K562 (cell line): ENCODE data around the gene AGPAT2. TPM values are rescaled to one million over a fixed set of nuclear protein-coding genes. Genes with fewer than 3 reads are reported as not detected.

Experiments used
- ARNT ChIP-seq, 2 experiments: fragments of 450-650 bp; IDR thresholded peaks; 2 replicates each; pipeline ENCODE4 v1.6.1; 2016; ENCODE audit warnings: mild to moderate bottlenecking in 1 of 2
- ATF1 ChIP-seq, 2 experiments: fragments of 450-650 bp in 1 of 2; IDR thresholded peaks; 2 replicates each; pipeline ENCODE4 v1.6.1; 2016; ENCODE audit warnings: missing compliant biosample characterization in 1 of 2, missing genetic modification characterization in 1 of 2
- BCL6 ChIP-seq: fragments of 250-450 bp; sonication (Bioruptor Pico); IDR thresholded peaks from 2 replicates; pipeline ENCODE4 v1.4.0; 2020
- CAMTA2 ChIP-seq: fragments of 250-450 bp; sonication (Bioruptor Pico); conservative IDR thresholded peaks from 2 replicates; pipeline ENCODE4 v1.5.1; 2022
- ETV6 ChIP-seq, 3 experiments: fragments of 150-350 bp in 1 of 3; sonication (generic) in 1 of 3; formaldehyde crosslinking in 1 of 3; IDR thresholded peaks; 2 replicates each; pipeline versions ENCODE4 v1.6.1 to v1.8.0; 2014 to 2022; ENCODE audit warnings: borderline replicate concordance in 2 of 3, low read depth in 2 of 3, antibody characterized with exemption in 1 of 3, low read length in 1 of 3, mild to moderate bottlenecking in 1 of 3, missing genetic modification reagents in 1 of 3
- GABPB2 ChIP-seq: fragments of 250-450 bp; sonication (Bioruptor Pico); conservative IDR thresholded peaks from 2 replicates; pipeline ENCODE4 v1.5.1; 2021; ENCODE audit warnings: mild to moderate bottlenecking
- L3MBTL2 ChIP-seq: fragments of 450-650 bp; IDR thresholded peaks from 2 replicates; pipeline ENCODE4 v1.6.1; 2016; ENCODE audit warnings: mild to moderate bottlenecking, moderate library complexity
- MEF2D ChIP-seq: conservative IDR thresholded peaks from 2 replicates; pipeline ENCODE4 v1.6.1; 2016; ENCODE audit warnings: low read depth, missing genetic modification characterization, missing compliant biosample characterization
- NBN ChIP-seq: fragments of 450-650 bp; IDR thresholded peaks from 2 replicates; pipeline ENCODE4 v1.6.1; 2016; ENCODE audit warnings: low read depth, mild to moderate bottlenecking
- NFYB ChIP-seq: IDR thresholded peaks from 2 replicates; pipeline ENCODE4 v1.6.1; 2011; ENCODE audit warnings: mild to moderate bottlenecking, moderate library complexity; ENCODE audit not compliant: insufficient read length; ENCODE audit errors: extremely low read depth
- POLR2AphosphoS5 ChIP-seq: IDR thresholded peaks from 2 replicates; pipeline ENCODE4 v1.6.1; 2011; ENCODE audit warnings: mild to moderate bottlenecking, low read depth, low read length, moderate library complexity; ENCODE audit not compliant: control insufficient read depth, insufficient read depth
- RBFOX2 ChIP-seq: fragments of 200-400 bp; formaldehyde crosslinking; IDR thresholded peaks from 2 replicates; pipeline ENCODE4 v1.6.1; 2017; ENCODE audit warnings: low read depth, mild to moderate bottlenecking, low read length, moderate library complexity
- RBM34 ChIP-seq: fragments of 200-400 bp; formaldehyde crosslinking; IDR thresholded peaks from 2 replicates; pipeline ENCODE4 v1.6.1; 2018; ENCODE audit warnings: low read length, borderline replicate concordance; ENCODE audit not compliant: insufficient read depth
- RFX5 ChIP-seq: IDR thresholded peaks from 2 replicates; pipeline ENCODE4 v1.6.1; 2011; ENCODE audit warnings: low read depth, mild to moderate bottlenecking, improper control_type of control experiment, low read length
- SRSF3 ChIP-seq: fragments of 200-400 bp; formaldehyde crosslinking; IDR thresholded peaks from 2 replicates; pipeline ENCODE4 v1.6.1; 2016; ENCODE audit warnings: mild to moderate bottlenecking, low read length, moderate library complexity; ENCODE audit not compliant: insufficient read depth
- STAG1 ChIP-seq: sonication (generic); formaldehyde crosslinking; IDR thresholded peaks from 2 replicates; pipeline ENCODE4 v1.5.0; 2020; ENCODE audit warnings: missing genetic modification reagents, borderline replicate concordance
- THAP12 ChIP-seq: fragments of 250-450 bp; sonication (Bioruptor Pico); IDR thresholded peaks from 2 replicates; pipeline ENCODE4 v1.9.0; 2021; ENCODE audit warnings: mild to moderate bottlenecking, inconsistent platforms
- ZC3H11A ChIP-seq: IDR thresholded peaks from 2 replicates; pipeline ENCODE4 v1.6.1; 2012; ENCODE audit warnings: low read depth, low read length, improper control_type of control experiment
- ZNF217 ChIP-seq: sonication (generic); formaldehyde crosslinking; IDR thresholded peaks from 2 replicates; pipeline ENCODE4 v1.8.0; 2022; ENCODE audit warnings: mild to moderate bottlenecking, missing genetic modification reagents
- ZNF354B ChIP-seq: fragments of 250-450 bp; sonication (Bioruptor Pico); IDR thresholded peaks from 2 replicates; pipeline ENCODE4 v1.4.0; 2020
- ZNF583 ChIP-seq: fragments of 250-450 bp; sonication (Bioruptor Pico); IDR thresholded peaks from 2 replicates; pipeline ENCODE4 v1.4.0; 2020
- ZNF644 ChIP-seq: fragments of 200-800 bp; sonication (Bioruptor generic); IDR thresholded peaks from 2 replicates; pipeline ENCODE4 v1.6.1; 2016; ENCODE audit warnings: low read depth, missing genetic modification characterization, missing compliant biosample characterization
- polyA plus RNA-seq, 8 experiments: library from polyadenylated mRNA; depleted of rRNA in 4 of 8; stranded (reverse) in 5 of 8; unstranded in 3 of 8; fragments of >200 nt; fragmentation: Nextera tagmentation in 2 of 8; fragmentation: Illumina TruSeq in 1 of 8; extraction: Ambion mirVana in 2 of 8; extraction: Trizol in 1 of 8; gene quantifications; 2 replicates each; pipeline versions ENCODE4 v1.2.1 to v1.2.3, GENCODE V29; 2011 to 2014; ENCODE audit warnings: inconsistent platforms in 1 of 8, missing spikeins in 1 of 8
- total RNA-seq, 7 experiments: library from RNA; depleted of rRNA in 6 of 7; stranded (reverse); fragments of >200 nt in 6 of 7; fragmentation: Illumina TruSeq in 2 of 7; extraction: Trizol in 2 of 7; gene quantifications; 2 replicates each; pipeline versions ENCODE4 v1.2.1 to v1.2.3, GENCODE V29; 2011 to 2021; ENCODE audit warnings: low replicate concordance in 1 of 7
- TF ChIP-seq, protein P1 (sequence below), 2 experiments: fragments of 450-650 bp; conservative IDR thresholded peaks; 2 replicates each; pipeline ENCODE4 v1.6.1; 2017; ENCODE audit warnings: mild to moderate bottlenecking in 2 of 2, moderate library complexity in 2 of 2
- TF ChIP-seq, protein P2 (sequence below): sonication (generic); formaldehyde crosslinking; IDR thresholded peaks from 2 replicates; pipeline ENCODE4 v1.8.0; 2022; ENCODE audit warnings: mild to moderate bottlenecking, missing genetic modification reagents

AGPAT2 gene
- total and polyA plus RNA-seq, 9 of the 15 experiments (the other 6 are each of a cell fraction or from before 2014, with no cell fraction given): 0.13 to 54.5 (median 23.9) TPM

DNA sequence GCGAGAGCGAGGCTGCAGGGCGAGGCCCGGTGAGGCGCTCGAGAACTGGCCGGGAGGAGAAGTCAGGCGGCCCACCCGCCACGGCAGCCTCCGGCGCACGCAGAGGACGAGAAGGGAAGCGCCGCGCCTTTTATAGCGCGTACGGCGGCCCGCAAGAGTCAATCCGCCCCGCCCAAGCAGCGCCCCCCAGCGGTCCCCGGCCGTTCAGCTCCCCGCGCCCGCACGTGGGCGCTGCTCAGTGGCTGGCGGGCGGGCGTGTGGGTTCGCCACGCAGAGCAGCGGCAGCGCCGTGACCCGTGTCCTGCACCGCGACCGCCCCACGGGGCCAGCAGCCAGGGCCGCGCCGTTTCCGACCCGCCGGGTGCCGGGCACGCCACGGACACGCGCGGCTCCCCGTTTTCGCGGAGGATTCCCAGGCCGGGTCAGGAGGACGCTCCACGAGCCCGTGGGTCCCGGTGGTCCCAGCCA is 40.9 kb upstream of the AGPAT2 start (continued):
- no peak for TF ChIP-seq ZNF217 (CRISPR knock-in tag)
- TF ChIP-seq CAMTA2 (CRISPR knock-in tag): no peak
- TF ChIP-seq, protein P1, sequence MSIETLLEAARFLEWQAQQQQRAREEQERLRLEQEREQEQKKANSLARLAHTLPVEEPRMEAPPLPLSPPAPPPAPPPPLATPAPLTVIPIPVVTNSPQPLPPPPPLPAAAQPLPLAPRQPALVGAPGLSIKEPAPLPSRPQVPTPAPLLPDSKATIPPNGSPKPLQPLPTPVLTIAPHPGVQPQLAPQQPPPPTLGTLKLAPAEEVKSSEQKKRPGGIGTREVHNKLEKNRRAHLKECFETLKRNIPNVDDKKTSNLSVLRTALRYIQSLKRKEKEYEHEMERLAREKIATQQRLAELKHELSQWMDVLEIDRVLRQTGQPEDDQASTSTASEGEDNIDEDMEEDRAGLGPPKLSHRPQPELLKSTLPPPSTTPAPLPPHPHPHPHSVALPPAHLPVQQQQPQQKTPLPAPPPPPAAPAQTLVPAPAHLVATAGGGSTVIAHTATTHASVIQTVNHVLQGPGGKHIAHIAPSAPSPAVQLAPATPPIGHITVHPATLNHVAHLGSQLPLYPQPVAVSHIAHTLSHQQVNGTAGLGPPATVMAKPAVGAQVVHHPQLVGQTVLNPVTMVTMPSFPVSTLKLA (conservative IDR thresholded peaks at IDR 0.05): peak; percentile 87 to 96
- TF ChIP-seq THAP12 (CRISPR knock-in tag): peak; percentile 92
- 0 out of 2 replicates have a peak, but pooled peaks have one; percentile 38 for TF ChIP-seq RBM34
- TF ChIP-seq NFYB: no peak
- TF ChIP-seq ZNF583: peak; percentile 70; the same call in 1 of the 2 replicates
- TF ChIP-seq L3MBTL2: peak; percentile 95
- TF ChIP-seq ATF1 (CRISPR knock-in tag; IDR thresholded peaks at IDR 0.05): peak; percentile 88
- TF ChIP-seq ATF1 (tag; IDR thresholded peaks at IDR 0.05): peak; percentile 91
- TF ChIP-seq ETV6 (IDR thresholded peaks at IDR 0.05; ENCODE audit: borderline replicate concordance in 1 of 2, low read depth in 2 of 2, low read length in 1 of 2): 0 out of 4 replicates have a peak, but pooled peaks of 1 of the 2 experiments have one; percentile 25
- TF ChIP-seq ETV6 (CRISPR knock-in tag; IDR thresholded peaks at IDR 0.05; ENCODE audit: borderline replicate concordance): peak; percentile 76; the same call in 1 of the 2 replicates
- TF ChIP-seq ARNT (IDR thresholded peaks at IDR 0.05): no peak
- no peak for TF ChIP-seq ZC3H11A
- no peak for TF ChIP-seq GABPB2 (CRISPR knock-in tag)
- peak; percentile 98 for TF ChIP-seq POLR2AphosphoS5
- peak; percentile 35; the same call in 1 of the 2 replicates for TF ChIP-seq STAG1
- TF ChIP-seq, protein P2, sequence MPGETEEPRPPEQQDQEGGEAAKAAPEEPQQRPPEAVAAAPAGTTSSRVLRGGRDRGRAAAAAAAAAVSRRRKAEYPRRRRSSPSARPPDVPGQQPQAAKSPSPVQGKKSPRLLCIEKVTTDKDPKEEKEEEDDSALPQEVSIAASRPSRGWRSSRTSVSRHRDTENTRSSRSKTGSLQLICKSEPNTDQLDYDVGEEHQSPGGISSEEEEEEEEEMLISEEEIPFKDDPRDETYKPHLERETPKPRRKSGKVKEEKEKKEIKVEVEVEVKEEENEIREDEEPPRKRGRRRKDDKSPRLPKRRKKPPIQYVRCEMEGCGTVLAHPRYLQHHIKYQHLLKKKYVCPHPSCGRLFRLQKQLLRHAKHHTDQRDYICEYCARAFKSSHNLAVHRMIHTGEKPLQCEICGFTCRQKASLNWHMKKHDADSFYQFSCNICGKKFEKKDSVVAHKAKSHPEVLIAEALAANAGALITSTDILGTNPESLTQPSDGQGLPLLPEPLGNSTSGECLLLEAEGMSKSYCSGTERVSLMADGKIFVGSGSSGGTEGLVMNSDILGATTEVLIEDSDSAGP (CRISPR knock-in tag): no peak
- TF ChIP-seq ZNF354B (CRISPR knock-in tag): no peak
- TF ChIP-seq BCL6 (CRISPR knock-in tag): no peak
- TF ChIP-seq RBFOX2: peak; percentile 99
- peak; percentile 47; the same call in 1 of the 2 replicates for TF ChIP-seq RFX5
- TF ChIP-seq SRSF3: peak; percentile 80; the same call in 1 of the 2 replicates
- no peak for TF ChIP-seq MEF2D (tag)
- 0 out of 2 replicates have a peak, but pooled peaks have one; percentile 16 for TF ChIP-seq NBN
- TF ChIP-seq ZNF644: no peak
